Esophagus (tissue), 2 donors: ENCODE measurements around the gene TPPP2. TPM values are rescaled to one million over a fixed set of nuclear protein-coding genes. Genes with fewer than 3 reads are reported as not detected.
A peak's percentile ranks its signal among the peaks of the same experiment; 100 is the strongest.

ENCODE experiments used
- H3K27ac ChIP-seq, 2 donors: one replicate each; pipeline ENCODE4 v1.5.1; 2013; ENCODE audit warnings: low read depth in 2 of 2, mild to moderate bottlenecking in 2 of 2, inconsistent platforms in 1 of 2, low read length in 1 of 2, moderate library complexity in 1 of 2
- H3K27me3 ChIP-seq, 2 donors: one replicate each; pipeline ENCODE4 v1.6.1; 2013; ENCODE audit warnings: low read length in 2 of 2, control low read depth in 1 of 2, mild to moderate bottlenecking in 1 of 2; ENCODE audit not compliant: insufficient read depth in 2 of 2, control insufficient read depth in 1 of 2
- H3K36me3 ChIP-seq, 2 donors: one replicate each; pipeline ENCODE4 v1.6.1; 2013; ENCODE audit warnings: low read length in 1 of 2; ENCODE audit not compliant: control insufficient read depth in 2 of 2, insufficient read depth in 2 of 2
- H3K4me1 ChIP-seq, 2 donors: one replicate each; pipeline ENCODE4 v1.6.1; 2013; ENCODE audit warnings: low read length in 1 of 2; ENCODE audit not compliant: control insufficient read depth in 2 of 2, insufficient read depth in 2 of 2
- H3K4me3 ChIP-seq, 2 donors: one replicate each; pipeline ENCODE4 v1.5.1; 2013; ENCODE audit warnings: low read length in 2 of 2, mild to moderate bottlenecking in 2 of 2, low read depth in 1 of 2, moderate library complexity in 1 of 2
- H3K9me3 ChIP-seq, 2 donors: one replicate each; pipeline ENCODE4 v1.6.1; 2013; ENCODE audit warnings: mild to moderate bottlenecking in 2 of 2, low read depth in 1 of 2, low read length in 1 of 2, moderate library complexity in 1 of 2; ENCODE audit not compliant: control insufficient read depth in 2 of 2, insufficient read depth in 1 of 2
- WGBS, 2 donors: extraction: QIAGEN DNeasy Blood & Tissue Kit; methylation state at CpG; one replicate each; pipeline ENCODE4 v1.1.7; 2013; 5-methylcytosine and 5-hydroxymethylcytosine counted together
- polyA plus RNA-seq, 2 donors: library from polyadenylated mRNA; stranded (reverse); fragments of 200-250 nt; gene quantifications; one replicate each; pipeline ENCODE4 v1.2.3, GENCODE V29; 2013
- donor health status: healthy with polysubstance abuse.
- donor health status: Bipolar disorder and iron deficiency.

Gene TPPP2
- polyA plus RNA-seq, 2 donors: 0.14 TPM; not detected in 1

GRCh38 chr14:21072031-21072473 lies 42.0 kb downstream of the TPPP2 start:
- Histone ChIP-seq H3K27me3 (peaks cover 0 to 3% of the 10 kb centered on the region in 2 donors), H3K36me3 (no peaks in the 10 kb centered on the region), H3K9me3 (no peaks in the 10 kb centered on the region), H3K27ac (peak overlapping the region in 1 of 2 donors; percentile 78), H3K4me3 (no peak overlapping the region), H3K4me1 (peaks cover 0 to 6% of the 10 kb centered on the region in 2 donors)
- WGBS, 2 donors: 43 to 54% methylated on average over 4 of the region's 4 CpGs

DNA sequence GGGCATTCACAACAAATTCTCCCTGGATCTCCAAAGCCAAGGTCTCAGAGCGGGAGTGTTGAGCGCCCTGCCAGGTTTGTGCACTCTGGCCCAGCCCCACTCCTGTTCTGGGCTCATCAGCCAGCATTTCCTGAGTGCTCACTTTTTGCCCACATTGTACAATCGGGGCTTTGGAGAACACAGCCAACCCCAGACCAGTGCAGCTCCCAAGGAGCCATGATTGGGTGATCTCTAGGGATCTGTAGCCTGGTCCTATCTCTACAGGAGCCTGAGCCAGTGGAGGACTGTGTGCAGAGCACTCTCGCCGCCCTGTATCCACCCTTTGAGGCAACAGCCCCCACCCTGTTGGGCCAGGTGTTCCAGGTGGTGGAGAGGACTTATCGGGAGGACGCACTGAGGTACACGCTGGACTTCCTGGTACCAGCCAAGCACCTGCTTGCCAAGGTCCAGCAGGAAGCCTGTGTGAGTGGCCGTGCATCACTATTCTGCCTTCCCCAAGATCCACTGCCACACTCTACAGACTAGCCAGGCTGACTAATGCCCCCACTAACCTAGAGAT lies 42.8 kb downstream of the TPPP2 start:
- H3K36me3 ChIP-seq: no peaks in the 10 kb centered on the region
- H3K4me1 ChIP-seq: peaks cover 0 to 6% of the 10 kb centered on the region in 2 donors
- 76 to 88% methylated on average over 9 of the region's 9 CpGs for whole genome bisulfite sequencing, 2 donors
- no peaks in the 10 kb centered on the region for H3K9me3 ChIP-seq
- H3K27ac ChIP-seq: peak overlapping the region in 1 of 2 donors; percentile 54
- no peak overlapping the region for H3K4me3 ChIP-seq
- H3K27me3 ChIP-seq: peaks cover 0 to 3% of the 10 kb centered on the region in 2 donors

- H3K36me3 ChIP-seq: no peaks in the 10 kb centered on the region
- no peak overlapping the region for H3K4me3 ChIP-seq
- H3K9me3 ChIP-seq: no peaks in the 10 kb centered on the region
- H3K27ac ChIP-seq: no peak overlapping the region
- 82 to 87% methylated on average over 9 of the region's 9 CpGs for WGBS, 2 donors
- peaks cover 0 to 3% of the 10 kb centered on the region in 2 donors for H3K27me3 ChIP-seq
- peaks cover 0 to 6% of the 10 kb centered on the region in 2 donors for H3K4me1 ChIP-seq
Observed at GRCh38 chr14:21073921-21074320, 43.9 kb downstream of the TPPP2 start.

DNA sequence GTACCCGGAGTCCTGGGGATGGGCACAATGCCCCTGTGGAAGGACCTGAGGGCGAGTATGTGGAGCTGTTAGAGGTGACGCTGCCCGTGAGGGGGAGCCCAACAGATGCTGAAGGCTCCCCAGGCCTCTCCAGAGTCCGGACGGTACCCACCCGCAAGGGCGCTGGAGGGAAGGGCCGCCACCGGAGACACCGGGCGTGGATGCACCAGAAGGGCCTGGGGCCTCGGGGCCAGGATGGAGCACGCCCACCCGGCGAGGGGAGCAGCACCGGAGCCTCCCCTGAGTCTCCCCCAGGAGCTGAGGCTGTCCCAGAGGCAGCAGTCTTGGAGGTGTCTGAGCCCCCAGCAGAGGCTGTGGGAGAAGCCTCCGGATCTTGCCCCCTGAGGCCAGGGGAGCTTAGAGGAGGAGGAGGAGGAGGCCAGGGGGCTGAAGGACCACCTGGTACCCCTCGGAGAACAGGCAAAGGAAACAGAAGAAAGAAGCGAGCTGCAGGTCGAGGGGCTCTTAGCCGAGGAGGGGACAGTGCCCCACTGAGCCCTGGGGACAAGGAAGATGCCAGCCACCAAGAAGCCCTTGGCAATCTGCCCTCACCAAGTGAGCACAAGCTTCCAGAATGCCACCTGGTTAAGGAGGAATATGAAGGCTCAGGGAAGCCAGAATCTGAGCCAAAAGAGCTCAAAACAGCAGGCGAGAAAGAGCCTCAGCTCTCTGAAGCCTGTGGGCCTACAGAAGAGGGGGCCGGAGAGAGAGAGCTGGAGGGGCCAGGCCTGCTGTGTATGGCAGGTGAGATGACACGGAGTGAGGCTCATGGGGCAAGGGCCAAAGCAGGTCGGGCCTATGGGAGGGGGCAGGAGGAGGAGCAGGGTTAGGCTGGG lies 44.6 kb downstream of the TPPP2 start:
- Histone ChIP-seq H3K4me3 (no peak overlapping the region), H3K4me1 (no peaks in the 10 kb centered on the region), H3K9me3 (no peaks in the 10 kb centered on the region), H3K27me3 (no peaks in the 10 kb centered on the region), H3K27ac (no peak overlapping the region), H3K36me3 (no peaks in the 10 kb centered on the region)
- 86 to 90% methylated on average over 22 to 26 of the region's 26 CpGs for WGBS, 2 donors

- H3K36me3 ChIP-seq: no peaks in the 10 kb centered on the region
- WGBS, 2 donors: 88 to 91% methylated on average over 9 of the region's 9 CpGs
- H3K4me1 ChIP-seq: no peaks in the 10 kb centered on the region
- no peak overlapping the region for H3K27ac ChIP-seq
- no peaks in the 10 kb centered on the region for H3K27me3 ChIP-seq
- no peak overlapping the region for H3K4me3 ChIP-seq
- H3K9me3 ChIP-seq: no peaks in the 10 kb centered on the region
Observed at GRCh38 chr14:21075719-21076437, 45.9 kb downstream of the TPPP2 start.

DNA sequence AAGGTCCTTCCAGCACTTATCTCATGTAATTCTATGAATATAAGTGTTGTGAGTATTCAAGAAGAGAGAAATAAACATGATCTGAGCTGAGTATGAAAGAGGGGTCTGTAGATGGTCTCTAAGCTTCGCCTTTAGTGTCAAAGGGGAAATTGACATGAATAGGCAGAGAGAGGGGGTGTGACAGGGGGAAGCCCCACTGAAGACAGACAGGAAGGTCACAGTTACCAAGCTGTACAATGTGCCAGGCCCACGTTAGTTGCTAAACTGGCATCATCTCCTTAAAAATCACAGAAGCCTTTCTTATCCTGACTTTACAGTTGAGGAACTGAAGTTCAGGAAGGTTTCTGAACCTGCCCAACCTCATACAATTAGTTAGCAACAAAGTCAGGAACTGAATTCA lies 47.7 kb downstream of the TPPP2 start:
- no peaks in the 10 kb centered on the region for H3K27me3 ChIP-seq
- WGBS, 2 donors: 79 to 85% methylated on average over 2 of the region's 2 CpGs
- no peaks in the 10 kb centered on the region for H3K4me1 ChIP-seq
- no peak overlapping the region for H3K27ac ChIP-seq
- no peaks in the 10 kb centered on the region for H3K9me3 ChIP-seq
- no peak overlapping the region for H3K4me3 ChIP-seq
- peaks cover 0 to 7% of the 10 kb centered on the region in 2 donors for H3K36me3 ChIP-seq

DNA sequence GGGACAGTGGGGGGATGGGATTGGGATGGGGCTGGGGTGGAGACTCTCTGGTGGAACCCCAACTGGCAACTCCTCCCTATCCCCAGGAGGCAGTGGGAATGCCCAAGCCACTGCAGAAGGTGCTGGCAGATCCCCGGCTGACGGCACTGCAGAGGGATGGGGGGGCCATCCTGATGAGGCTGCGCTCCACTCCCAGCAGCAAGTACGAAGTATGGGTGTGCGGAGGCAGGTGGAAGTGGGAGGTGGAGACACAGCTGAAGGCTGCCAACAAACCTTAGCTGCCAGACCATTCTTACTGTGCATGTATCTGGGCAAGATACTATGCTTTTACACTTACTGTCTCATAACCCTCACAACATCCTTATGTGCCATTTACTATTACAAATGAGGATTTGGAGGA lies 48.3 kb downstream of the TPPP2 start:
- 87 to 88% methylated on average over 5 of the region's 5 CpGs for WGBS, 2 donors

GRCh38 chr14:21078726-21079125 lies 48.7 kb downstream of the TPPP2 start:
- H3K36me3 ChIP-seq: peaks cover 0 to 7% of the 10 kb centered on the region in 2 donors
- no peaks in the 10 kb centered on the region for H3K9me3 ChIP-seq
- no peaks in the 10 kb centered on the region for H3K27me3 ChIP-seq
- 79 to 82% methylated on average over 10 of the region's 10 CpGs for WGBS, 2 donors
- H3K4me3 ChIP-seq: no peak overlapping the region
- H3K27ac ChIP-seq: no peak overlapping the region
- no peaks in the 10 kb centered on the region for H3K4me1 ChIP-seq

More for the DNA sequence above, 48.3 kb downstream of the TPPP2 start:
- peaks cover 0 to 7% of the 10 kb centered on the region in 2 donors for H3K36me3 ChIP-seq
- H3K9me3 ChIP-seq: no peaks in the 10 kb centered on the region
- H3K4me3 ChIP-seq: no peak overlapping the region
- H3K27ac ChIP-seq: no peak overlapping the region
- no peaks in the 10 kb centered on the region for H3K4me1 ChIP-seq
- no peaks in the 10 kb centered on the region for H3K27me3 ChIP-seq

- Histone ChIP-seq H3K9me3 (no peaks in the 10 kb centered on the region), H3K27me3 (no peaks in the 10 kb centered on the region), H3K4me1 (no peaks in the 10 kb centered on the region), H3K27ac (no peak overlapping the region), H3K4me3 (no peak overlapping the region), H3K36me3 (peaks cover 0 to 10% of the 10 kb centered on the region in 2 donors)
- 86 to 93% methylated on average over 28 to 30 of the region's 30 CpGs for WGBS, 2 donors
Observed at GRCh38 chr14:21081521-21082142, 51.6 kb downstream of the TPPP2 start.
